NCI-H1694 (cell line): Measurements from ENCODE around the gene CEP295NL.
A peak's percentile ranks its signal among the peaks of the same experiment; 100 is the strongest.
"Not testable (repeated sequence)": the region's sequence is repeated elsewhere in the genome, so short reads cannot be mapped to it uniquely, and the experiment has no call there.

Experiments used
- DNase-seq: peaks from one replicate; lab custom pipeline; 2025; lab: John Stamatoyannopoulos, UW

CEP295NL gene

DNA sequence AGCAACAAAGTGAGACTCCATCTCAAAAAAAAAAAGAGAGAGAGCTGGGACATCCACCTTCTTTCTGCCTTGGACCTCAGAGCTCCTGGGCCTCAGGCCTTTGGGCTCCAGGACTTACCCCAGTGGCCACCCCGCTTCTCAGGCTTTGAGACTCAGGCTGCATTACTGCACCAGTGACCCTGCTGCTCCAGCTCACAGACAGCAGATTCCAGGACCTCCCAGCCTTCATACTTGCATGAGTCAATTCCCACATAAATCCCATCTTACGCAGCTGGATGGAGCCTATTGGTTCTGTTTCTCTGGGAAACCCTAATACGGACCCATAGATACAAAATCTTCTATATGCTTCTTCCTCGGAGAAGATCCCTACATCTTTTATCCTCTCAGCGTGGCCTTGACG lies 2.1 kb upstream of the CEP295NL start:
- DNase-seq: no peak

DNA sequence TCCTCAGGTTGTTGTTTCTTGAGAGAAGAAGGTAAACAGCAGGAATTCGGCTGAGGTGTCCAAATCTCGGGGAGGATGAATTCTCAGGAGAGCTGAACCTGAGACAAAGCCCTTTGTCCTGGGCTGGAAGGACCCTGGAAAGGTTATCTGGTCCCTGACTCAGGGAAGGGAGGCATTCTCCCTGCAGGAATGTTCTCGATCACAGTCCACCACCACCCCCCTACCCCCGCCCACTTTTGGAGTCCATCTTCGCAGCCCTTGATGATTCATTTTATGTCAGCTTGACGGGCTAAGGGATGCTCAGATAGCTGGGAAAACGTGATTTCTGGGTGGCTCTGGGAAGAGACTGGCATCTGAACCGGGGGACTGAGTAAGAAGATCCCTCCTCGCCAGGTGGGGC lies 1.4 kb upstream of the CEP295NL start:
- DNase-seq: no peak

- not testable (repeated sequence) for DNase-seq
Observed at GRCh38 chr17:78902231-78902630, 770 bp downstream of the CEP295NL start.

DNA sequence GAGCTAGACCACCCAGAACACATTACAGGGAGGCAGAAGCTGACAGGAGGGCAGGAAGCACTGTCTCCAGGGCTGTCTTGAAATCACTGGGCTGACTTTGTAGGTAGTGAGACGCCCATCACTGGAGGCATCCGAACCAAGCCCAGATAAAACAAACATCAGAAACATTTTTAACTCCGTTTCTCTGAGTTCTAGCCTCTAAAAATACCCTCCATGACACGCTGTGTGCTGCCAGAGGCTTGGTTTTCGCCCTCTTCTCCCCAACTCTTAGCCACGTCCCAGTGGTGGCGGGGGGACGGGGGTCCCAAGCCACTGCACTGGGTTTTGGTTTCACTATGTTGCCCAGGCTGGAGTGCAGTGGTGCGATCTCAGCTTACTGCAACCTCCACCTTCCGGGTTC lies 1.2 kb downstream of the CEP295NL start:
- DNase-seq: no peak

DNA sequence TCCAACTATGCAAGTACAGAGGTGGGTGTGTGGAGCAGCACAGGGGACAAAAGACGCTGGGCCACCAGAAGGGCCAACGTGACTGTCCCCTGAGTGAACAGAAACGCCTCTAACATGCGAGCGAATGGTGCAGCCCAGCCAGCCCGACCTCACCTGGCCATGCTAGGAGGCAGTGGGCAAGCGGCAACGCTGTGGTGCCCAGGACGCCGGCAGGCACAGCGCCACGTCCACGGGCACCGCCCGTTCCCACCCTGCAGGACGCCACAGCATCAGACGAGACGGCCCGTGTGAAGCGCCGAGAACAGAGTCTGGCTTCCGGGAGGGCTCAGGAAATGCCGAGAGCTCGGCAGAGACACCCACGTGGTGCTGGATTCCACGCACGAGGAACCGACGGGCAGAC lies 2.2 kb downstream of the CEP295NL start:
- DNase-seq: no peak

- no peak for DNase-seq
Observed at GRCh38 chr17:78899361-78900260, 3.4 kb downstream of the CEP295NL start.

DNA sequence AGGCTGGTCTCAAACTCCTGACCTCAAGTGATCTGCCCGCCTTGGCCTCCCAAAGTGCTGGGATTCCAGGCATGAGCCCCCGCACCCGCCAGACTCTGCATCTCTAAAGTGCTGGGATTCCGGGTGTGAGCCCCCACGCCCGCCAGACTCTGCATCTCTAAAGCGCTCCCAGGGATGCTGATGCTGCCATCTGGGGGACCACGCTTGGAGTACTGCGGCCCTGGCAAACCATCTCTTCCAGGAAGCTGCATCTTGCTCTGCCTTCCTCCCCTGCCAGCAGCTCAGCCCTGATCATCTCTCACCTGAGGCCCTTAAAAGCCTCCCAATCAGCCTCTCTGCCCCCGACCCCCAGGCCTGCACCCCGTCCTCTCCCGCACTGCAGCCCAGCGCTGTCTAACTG lies 4.1 kb downstream of the CEP295NL start:
- DNase-seq: no peak

DNA sequence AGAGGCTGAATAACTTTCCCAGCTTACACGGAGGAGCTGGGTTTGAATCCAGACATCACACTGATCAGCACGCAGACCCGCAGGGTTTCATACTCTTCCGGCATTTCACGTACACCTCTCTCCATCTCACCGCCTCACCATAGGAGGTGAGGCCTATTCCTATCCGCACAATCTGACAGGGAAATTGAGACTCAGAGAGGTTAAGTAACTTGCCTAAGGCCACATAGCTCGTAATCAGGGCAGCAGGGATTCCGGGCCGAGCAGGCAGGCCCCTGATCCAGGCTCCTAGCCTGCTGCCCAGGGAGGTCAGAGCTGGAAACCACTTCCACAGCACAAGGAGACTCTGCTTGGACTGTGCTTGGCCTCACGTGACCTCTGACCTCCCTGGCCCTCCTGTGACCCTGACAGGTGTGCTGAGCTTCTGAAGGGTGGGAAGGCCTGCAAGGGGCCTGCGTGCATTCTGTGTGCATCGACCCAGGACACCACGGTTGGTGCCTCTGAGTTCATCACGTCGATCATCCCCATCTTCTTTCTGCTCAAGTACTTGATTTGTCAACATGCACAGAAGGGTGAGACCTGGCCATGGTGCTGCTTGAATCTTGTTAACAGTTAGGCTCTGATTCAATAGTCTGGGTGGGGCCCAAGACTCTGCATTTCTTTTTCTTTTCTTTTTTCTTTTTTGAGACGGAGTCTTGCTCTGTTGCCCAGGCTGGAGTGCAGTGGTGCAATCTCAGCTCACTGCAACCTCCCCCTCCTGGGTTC lies 4.7 kb downstream of the CEP295NL start:
- DNase-seq: no peak

- DNase-seq: no peak
Observed at GRCh38 chr17:78897664-78898047, 5.3 kb downstream of the CEP295NL start.

DNA sequence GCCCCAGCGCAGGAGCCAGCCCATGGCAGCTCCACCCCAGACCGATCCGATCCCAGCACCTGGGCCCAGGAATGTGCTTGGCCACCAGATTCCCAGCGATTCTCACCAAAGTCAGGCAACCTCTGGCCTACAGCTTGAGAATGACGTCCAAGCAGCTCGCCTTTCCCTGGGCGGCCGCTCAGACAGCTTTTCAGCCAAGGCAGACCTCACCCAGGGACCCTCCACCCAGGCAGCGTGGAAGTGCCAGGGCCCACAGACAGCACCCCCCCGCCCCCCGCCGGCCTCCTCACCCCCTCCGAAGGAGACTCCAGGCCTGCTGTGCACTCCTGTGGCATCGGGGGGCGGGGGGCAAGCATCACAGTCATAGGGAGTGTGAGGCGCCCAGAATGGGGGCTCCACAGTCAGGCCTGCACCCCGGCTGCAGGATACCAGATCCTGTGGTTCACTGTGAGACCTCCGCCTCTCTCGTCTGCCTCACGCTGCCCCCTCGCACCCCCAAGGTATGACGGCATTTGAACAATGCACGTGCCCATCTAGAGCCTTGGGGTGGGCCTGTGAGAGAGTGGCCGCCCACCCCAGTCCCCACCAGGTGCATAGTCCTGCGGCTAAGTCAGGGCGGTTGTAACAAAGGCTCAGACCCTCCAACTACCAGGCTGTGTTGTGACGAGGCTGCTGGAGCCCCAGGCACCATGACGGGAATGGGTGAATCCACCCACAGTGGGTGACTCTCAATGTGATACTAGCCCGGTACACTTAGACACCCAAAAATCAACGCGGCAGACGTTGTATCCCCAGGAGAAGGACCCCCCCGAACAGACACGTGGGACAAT lies 6.0 kb downstream of the CEP295NL start:
- no peak for DNase-seq

DNA sequence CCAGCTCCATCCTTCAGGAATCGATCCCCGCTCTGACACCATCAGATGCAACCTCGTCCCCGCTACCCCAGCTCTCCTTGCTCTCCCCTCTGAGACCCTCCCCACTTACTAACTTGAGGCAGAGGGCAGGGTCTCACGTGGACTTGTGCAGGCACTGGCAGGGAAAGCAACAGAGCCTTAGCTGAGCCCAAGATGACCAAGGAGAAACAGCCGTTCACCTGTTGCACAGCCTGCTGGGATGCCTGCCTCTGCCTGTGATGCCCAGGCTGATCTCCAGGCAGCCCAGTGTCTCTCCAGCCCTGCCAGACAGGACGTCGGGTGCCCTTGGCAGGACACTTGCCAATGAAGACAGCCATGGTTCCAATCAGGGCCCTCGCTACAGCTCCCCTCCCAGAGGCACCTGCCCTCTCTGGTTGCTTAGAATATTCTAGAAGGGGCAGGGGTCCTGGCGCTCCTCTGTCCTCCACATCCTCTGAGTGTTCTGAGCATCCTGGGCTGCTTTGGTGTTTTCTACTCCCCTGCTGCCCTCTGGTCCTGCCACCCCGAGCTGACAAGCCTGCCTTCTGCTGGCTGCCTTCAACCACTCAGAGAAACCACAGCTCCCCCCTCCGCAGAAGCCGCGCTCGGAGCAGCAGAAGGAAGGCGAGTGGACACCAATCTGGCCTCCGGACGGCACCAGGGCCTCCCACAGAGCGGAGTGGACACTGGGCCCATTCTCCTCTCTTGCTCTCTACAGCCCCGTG lies 6.7 kb downstream of the CEP295NL start:
- no peak for DNase-seq

DNA sequence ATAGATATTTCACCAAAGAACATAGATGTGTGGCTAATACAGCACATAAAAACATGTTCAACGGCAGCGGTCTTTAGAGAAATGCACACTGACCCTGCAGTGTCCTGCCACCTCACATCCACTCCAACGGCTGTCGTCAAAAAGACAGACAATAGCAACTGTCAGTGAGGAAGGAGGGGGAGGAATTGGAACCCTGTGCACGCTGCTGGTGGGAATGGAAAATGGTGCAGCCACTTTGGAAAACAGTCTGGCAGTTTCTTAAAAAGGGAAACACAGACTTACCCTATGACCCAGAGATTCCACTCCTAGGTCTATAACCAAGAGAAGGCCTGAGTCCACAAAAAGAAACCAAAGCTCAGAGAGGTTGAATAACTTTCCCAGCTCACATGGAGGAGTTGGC lies 7.7 kb downstream of the CEP295NL start:
- no peak for DNase-seq

- no peak for DNase-seq
Observed at GRCh38 chr17:78893684-78894083, 9.3 kb downstream of the CEP295NL start.

- no peak for DNase-seq
Observed at GRCh38 chr17:78892936-78893379, 10.0 kb downstream of the CEP295NL start.

DNA sequence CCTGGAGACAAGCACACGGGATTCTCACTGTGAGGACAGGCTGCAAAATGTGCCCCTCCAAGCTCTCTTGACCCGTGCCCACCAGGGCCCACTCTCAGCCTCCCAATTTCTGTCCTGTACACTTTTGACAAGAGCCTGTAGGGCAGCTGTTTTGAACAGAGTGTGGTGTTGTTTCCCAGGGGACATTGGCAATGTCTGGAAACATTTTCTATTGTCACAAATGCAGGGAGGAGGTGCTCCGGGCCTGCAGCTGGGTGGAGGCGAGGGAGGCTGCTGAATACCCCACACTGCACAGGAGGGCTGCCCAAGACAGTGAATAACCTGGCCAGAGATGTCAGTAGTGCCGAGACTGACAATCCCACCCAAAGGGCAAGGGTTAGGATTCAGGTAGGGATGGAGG lies 10.5 kb downstream of the CEP295NL start:
- DNase-seq: no peak

- no peak for DNase-seq
Observed at GRCh38 chr17:78892062-78892456, 10.9 kb downstream of the CEP295NL start.

DNA sequence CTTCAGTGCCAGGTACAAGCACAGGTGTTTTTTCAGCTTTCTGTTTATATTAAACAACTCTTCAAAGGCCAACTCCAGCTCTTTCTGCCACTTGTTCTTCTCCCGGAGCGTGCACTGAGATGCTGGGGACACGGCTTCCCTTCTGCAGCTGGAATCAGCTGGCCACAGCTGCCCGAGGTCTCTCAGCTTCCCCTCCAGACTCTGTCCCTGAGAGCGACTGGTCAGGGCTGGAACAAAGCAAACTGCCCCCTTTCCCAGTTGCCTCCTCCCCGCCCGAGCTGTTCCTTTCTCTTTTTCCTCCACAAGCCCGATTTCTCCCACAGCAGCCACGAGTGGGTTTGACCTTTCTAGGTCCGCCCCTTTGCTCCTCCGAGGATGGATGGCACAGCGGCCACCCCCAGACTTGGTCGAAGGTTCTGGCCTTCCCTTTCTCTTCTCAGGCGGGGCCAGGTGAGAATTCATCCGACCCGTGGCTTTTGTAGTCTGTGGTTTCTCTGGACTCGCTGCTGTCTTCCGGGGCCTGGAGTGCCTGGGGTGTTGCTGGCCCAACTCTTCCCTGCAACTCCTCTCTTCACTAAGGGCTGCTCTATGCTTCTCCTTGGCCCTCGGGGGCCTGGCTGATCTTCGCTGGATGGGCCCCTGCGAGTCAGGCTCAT lies 11.5 kb downstream of the CEP295NL start:
- DNase-seq: no peak

GRCh38 chr17:78890498-78890897 lies 12.5 kb downstream of the CEP295NL start:
- no peak for DNase-seq

GRCh38 chr17:78890096-78890495 lies 12.9 kb downstream of the CEP295NL start:
- DNase-seq: not testable (repeated sequence)

- no peak for DNase-seq
Observed at GRCh38 chr17:78889531-78889930, 13.5 kb downstream of the CEP295NL start.

- peak; percentile 54 for DNase-seq
Observed at GRCh38 chr17:78888941-78889518, 14.0 kb downstream of the CEP295NL start.
